Thymus (tissue), 11 donors: ENCODE results near the gene KRT4. TPM values are rescaled to one million over a fixed set of nuclear protein-coding genes. Genes with fewer than 3 reads are reported as not detected.

Experiments
- DNase-seq, 9 donors: peaks; one replicate each; pipeline ENCODE4 v3.0.0-alpha.2; 2013; ENCODE audit warnings: low spot score in 9 of 9, low read depth in 6 of 9, missing footprints in 1 of 9
- H3K27ac ChIP-seq, 2 donors: one replicate each; pipeline ENCODE4 v1.5.1; 2013; ENCODE audit warnings: control low read depth in 1 of 2, low read depth in 1 of 2, low read length in 1 of 2, mild to moderate bottlenecking in 1 of 2, moderate library complexity in 1 of 2
- H3K27me3 ChIP-seq, 2 donors: one replicate each; pipeline ENCODE4 v1.5.1; 2013; ENCODE audit warnings: low read length in 1 of 2; ENCODE audit not compliant: control insufficient read depth in 2 of 2, insufficient read depth in 1 of 2
- H3K36me3 ChIP-seq, 2 donors: one replicate each; pipeline ENCODE4 v1.5.1; 2013; ENCODE audit warnings: low read length in 1 of 2, mild to moderate bottlenecking in 1 of 2, moderate library complexity in 1 of 2; ENCODE audit not compliant: control insufficient read depth in 2 of 2, insufficient read depth in 2 of 2
- H3K4me1 ChIP-seq, 2 donors: one replicate each; pipeline ENCODE4 v1.5.1; 2013; ENCODE audit warnings: low read length in 2 of 2; ENCODE audit not compliant: control insufficient read depth in 2 of 2, insufficient read depth in 2 of 2
- H3K4me3 ChIP-seq, 2 donors: one replicate each; pipeline ENCODE4 v1.5.1; 2013; ENCODE audit warnings: low read length in 2 of 2, control low read depth in 1 of 2, mild to moderate bottlenecking in 1 of 2
- H3K9me3 ChIP-seq, 2 donors: one replicate each; pipeline ENCODE4 v1.5.1; 2013; ENCODE audit warnings: low read length in 1 of 2, mild to moderate bottlenecking in 1 of 2; ENCODE audit not compliant: control insufficient read depth in 2 of 2, insufficient read depth in 1 of 2
- WGBS: extraction: QIAGEN DNeasy Blood & Tissue Kit; methylation state at CpG from one replicate; pipeline ENCODE4 v1.1.7; 2013; 5-methylcytosine and 5-hydroxymethylcytosine counted together
- polyA plus RNA-seq: library from polyadenylated mRNA; stranded (reverse); fragments of 200-250 nt; gene quantifications from one replicate; pipeline ENCODE4 v1.2.3, GENCODE V29; 2013
- total RNA-seq: library from RNA; stranded (reverse); fragments of 120-200 nt; gene quantifications from one replicate; pipeline ENCODE4 v1.2.4, GENCODE V29; 2013
- donor health status: healthy.

KRT4 gene
- total and polyA plus RNA-seq, 2 donors, result 0.66 to 24.8 TPM

DNA sequence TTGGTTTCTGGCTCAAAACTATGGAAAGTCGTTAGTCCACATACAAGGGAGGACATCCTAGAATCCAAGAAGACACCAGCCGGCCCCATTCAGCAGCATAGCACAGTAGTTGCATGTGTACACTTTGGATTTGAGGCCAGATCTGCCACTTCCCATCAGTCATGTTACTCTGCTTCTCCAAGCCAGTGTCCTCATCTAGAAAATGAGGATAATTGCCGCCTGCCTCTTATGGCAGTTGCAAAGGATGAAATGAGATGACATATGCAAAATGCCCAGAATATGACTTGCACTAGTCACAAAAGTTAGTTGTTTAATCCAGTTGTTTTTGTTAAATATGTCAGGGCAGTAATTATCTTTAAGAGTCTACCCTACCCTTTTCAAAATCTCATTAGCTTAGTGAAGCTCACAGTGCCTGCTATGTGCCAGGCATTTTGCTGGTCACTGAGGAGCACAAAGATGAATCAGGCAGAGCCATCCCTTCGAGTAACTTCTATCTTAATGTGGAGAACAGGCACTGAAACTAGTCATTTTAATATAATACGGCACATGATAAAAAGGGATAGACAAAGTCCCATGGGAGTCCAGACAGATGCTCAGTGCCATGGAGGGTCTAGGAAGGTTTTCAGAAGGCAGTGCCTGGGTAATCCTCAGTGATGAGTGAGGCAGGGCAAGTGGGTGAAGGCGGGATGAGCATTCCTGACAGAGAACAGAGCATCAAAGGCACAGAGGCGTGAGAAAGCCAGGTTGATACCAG lies 30.2 kb downstream of the KRT4 start:
- 93% methylated on average over 7 of the region's 7 CpGs for WGBS
- Histone ChIP-seq H3K9me3 (no peaks in the 10 kb centered on the region), H3K4me3 (no peak overlapping the region), H3K36me3 (no peaks in the 10 kb centered on the region), H3K27me3 (peaks cover 0 to 11% of the 10 kb centered on the region in 2 donors), H3K27ac (no peak overlapping the region), H3K4me1 (no peaks in the 10 kb centered on the region)
- no peak for DNase-seq

DNA sequence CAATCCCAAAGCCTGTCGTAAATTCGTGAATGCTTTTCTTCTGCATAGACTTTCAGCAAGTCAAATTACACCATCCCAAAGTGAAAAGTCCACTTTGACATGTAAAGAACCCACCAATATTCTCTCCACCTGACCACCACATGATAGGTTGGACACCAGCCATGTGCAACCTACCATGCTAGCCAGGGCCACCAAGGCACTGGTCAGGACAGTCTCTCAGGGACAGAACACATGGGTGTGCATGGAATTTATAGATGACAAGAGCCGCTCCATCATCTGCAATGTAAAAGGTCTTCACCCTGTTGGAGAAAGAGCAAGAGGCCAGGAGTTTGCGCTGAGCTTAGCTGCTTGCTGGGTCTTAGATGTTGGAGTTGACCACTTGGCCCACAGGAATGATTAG lies 31.4 kb downstream of the KRT4 start:
- Histone ChIP-seq H3K9me3 (no peaks in the 10 kb centered on the region), H3K27me3 (peaks cover 0 to 4% of the 10 kb centered on the region in 2 donors), H3K36me3 (no peaks in the 10 kb centered on the region), H3K4me3 (no peak overlapping the region), H3K27ac (no peak overlapping the region), H3K4me1 (no peaks in the 10 kb centered on the region)
- 96% methylated on average over 4 of the region's 4 CpGs for WGBS
- no peak for DNase-seq

DNA sequence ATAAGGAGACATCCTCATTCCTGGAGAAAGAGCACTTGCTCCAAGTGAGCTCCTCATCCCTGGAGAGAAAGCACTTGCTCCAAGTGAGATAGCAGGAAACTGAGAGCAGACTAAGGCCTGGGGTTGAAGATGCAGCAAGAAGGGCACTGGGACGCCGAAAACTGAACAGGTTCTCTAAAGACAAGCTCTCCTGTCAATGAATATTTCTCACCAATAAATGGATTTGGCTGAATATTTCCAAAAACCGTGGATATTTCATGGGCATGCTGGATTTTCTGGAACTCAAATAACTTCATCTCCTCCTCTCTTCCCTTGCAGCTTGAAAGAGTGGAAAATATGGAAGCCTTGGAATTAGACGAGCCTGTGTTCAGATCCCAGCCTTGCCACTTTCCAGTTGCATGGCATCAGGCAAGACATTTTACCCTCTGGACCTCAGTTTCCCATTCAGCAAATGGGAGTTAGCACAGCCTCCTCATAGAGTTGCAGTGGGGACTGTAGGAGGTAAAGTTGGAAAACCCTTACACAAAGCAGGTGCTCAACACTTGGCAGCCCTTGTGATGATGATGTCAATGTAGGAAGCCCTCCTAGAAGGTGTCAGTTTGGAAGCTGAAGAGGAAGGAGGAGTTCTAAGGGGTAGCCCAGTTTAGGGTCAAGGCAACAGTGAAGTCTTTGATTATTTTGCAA lies 32.4 kb downstream of the KRT4 start:
- H3K4me3 ChIP-seq, result no peak overlapping the region
- peaks cover 0 to 6% of the 10 kb centered on the region in 2 donors for H3K27me3 ChIP-seq
- WGBS, result 89% methylated on average over 4 of the region's 4 CpGs
- no peaks in the 10 kb centered on the region for H3K9me3 ChIP-seq
- H3K36me3 ChIP-seq, result no peaks in the 10 kb centered on the region
- no peak overlapping the region for H3K27ac ChIP-seq
- no peak for DNase-seq
- no peaks in the 10 kb centered on the region for H3K4me1 ChIP-seq

DNA sequence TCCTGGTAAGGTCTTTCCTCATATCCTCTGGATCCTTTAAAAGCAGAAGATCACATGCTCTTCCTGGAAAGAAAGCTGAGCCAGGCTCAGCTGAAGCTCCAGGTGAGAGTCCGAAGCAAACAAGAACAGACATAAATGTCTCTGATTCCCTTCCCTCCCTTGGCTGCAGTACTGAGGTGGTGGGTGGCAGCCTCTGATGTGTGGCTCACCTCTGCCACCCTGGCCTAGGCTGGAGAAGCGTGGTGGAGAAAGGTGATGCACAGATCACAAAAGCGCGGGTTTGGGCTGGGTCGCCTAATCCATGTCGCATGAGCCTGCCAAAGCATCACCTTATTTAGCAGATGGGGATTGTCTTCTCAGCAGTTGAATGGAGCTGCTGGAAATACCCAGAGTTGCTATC lies 34.0 kb downstream of the KRT4 start:
- Histone ChIP-seq H3K9me3 (no peaks in the 10 kb centered on the region), H3K36me3 (no peaks in the 10 kb centered on the region), H3K27ac (no peak overlapping the region), H3K4me3 (no peak overlapping the region), H3K4me1 (no peaks in the 10 kb centered on the region), H3K27me3 (peaks cover 0 to 6% of the 10 kb centered on the region in 2 donors)
- 91% methylated on average over 6 of the region's 6 CpGs for WGBS
- no peak for DNase-seq

DNA sequence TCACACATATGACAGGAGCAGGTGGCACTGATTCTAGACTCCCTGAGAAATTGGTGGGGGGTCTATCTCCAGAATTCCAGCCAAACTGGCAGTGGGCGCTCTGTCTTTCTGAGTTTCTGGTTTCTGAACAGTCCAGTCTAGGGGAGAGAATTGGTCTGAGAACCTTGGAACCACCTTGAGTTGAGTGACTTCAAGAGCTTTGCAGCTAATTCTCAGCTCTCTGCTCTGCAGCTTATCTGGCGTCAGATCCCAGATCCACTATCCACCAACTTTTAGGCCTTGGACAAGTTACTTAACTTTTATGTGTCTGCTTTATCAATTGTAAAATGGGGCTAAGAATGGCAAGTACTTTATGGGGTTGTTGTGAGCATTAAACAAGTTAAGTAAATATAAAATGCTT lies 35.1 kb downstream of the KRT4 start:
- H3K27ac ChIP-seq, result no peak overlapping the region
- no peaks in the 10 kb centered on the region for H3K9me3 ChIP-seq
- H3K27me3 ChIP-seq, result peaks cover 0 to 6% of the 10 kb centered on the region in 2 donors
- no peak overlapping the region for H3K4me3 ChIP-seq
- H3K36me3 ChIP-seq, result no peaks in the 10 kb centered on the region
- DNase-seq, result no peak
- no peaks in the 10 kb centered on the region for H3K4me1 ChIP-seq
- WGBS, result 96% methylated on average over 2 of the region's 2 CpGs

DNA sequence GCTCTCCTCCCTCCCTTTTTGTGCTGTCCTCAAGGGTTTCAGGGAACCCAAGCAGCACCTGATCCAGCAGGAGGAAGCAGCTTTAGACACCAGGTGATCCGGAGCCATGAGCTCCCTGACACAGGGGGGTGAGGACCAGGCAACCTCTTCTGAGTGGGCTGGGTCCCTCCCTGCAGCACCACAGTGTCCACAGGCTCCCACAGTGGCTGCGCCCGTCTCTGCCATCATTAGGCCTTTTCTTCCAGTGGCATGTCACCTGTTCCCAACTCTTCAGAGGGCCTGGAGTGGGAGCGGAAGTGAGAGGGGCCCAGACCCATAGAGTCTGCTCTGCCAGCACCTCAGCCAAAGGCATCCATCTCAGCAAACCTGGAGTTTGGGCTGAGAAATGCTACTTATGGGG lies 36.4 kb downstream of the KRT4 start:
- no peaks in the 10 kb centered on the region for H3K4me1 ChIP-seq
- H3K27me3 ChIP-seq, result peaks cover 0 to 6% of the 10 kb centered on the region in 2 donors
- H3K36me3 ChIP-seq, result no peaks in the 10 kb centered on the region
- DNase-seq, result no peak
- H3K27ac ChIP-seq, result no peak overlapping the region
- H3K9me3 ChIP-seq, result no peaks in the 10 kb centered on the region
- no peak overlapping the region for H3K4me3 ChIP-seq
- WGBS, result 95% methylated on average over 4 of the region's 4 CpGs

DNA sequence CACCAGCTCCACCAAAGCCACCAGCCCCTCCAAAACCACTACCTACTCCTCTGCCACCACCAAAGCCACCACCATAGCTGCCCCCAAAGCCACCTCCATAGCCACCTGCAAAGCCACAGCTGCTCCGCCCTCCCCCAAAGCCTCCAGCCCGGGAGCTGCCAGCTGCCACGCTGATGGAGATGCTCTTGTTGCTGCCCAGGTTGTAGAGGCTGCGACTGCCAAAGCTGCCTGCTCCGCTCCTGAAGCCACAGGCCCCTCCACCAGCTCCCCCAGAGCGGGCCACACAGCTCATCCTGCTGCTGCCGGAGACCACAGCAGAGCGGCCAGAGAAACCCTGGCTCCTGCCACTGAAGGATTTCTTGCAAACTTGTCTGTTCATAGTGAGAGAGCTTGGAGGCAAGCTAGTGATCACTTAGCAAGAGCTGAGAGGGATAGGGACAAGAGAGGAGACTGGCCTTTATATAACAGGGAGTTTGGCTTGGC lies 37.0 kb downstream of the KRT4 start, which contains the start of gene KRT76:
Gene KRT76 (minus strand): TSS at position 433 of the 483 bp plus-strand sequence. CDS start 54 bp downstream, at position 379.
- Histone ChIP-seq H3K27ac (no peak within 1 kb of the TSS), H3K27me3 (peaks cover 0 to 6% of the 10 kb centered on the region in 2 donors), H3K9me3 (no peaks in the 10 kb centered on the region), H3K4me3 (no peak within 1 kb of the TSS), H3K4me1 (no peaks in the 10 kb centered on the region), H3K36me3 (no peaks in the 10 kb centered on the region)
- no peak for DNase-seq
- 87% methylated on average over 8 of the region's 8 CpGs for WGBS

DNA sequence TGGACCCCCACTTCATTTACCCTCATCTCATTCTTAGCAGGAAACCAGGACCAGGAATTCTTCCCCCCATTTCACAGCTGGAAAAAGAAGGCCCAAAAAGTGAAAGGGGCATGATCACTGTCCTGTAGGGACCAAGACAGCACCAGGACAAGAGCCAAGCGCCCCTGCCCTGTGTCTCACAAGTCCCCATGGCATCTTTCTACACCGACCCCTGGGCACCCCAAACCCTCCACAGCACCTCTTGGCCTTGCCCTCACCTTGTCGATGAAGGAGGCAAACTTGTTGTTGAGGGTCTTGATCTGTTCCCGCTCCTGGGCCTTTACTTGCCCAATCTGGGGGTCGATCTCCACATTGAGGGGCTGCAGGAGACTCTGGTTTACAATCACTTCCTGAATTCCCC lies 37.5 kb downstream of the KRT4 start:
- H3K4me1 ChIP-seq, result no peaks in the 10 kb centered on the region
- H3K36me3 ChIP-seq, result no peaks in the 10 kb centered on the region
- peaks cover 0 to 6% of the 10 kb centered on the region in 2 donors for H3K27me3 ChIP-seq
- DNase-seq, result no peak
- WGBS, result 95% methylated on average over 5 of the region's 5 CpGs
- H3K4me3 ChIP-seq, result no peak overlapping the region
- no peaks in the 10 kb centered on the region for H3K9me3 ChIP-seq
- no peak overlapping the region for H3K27ac ChIP-seq

DNA sequence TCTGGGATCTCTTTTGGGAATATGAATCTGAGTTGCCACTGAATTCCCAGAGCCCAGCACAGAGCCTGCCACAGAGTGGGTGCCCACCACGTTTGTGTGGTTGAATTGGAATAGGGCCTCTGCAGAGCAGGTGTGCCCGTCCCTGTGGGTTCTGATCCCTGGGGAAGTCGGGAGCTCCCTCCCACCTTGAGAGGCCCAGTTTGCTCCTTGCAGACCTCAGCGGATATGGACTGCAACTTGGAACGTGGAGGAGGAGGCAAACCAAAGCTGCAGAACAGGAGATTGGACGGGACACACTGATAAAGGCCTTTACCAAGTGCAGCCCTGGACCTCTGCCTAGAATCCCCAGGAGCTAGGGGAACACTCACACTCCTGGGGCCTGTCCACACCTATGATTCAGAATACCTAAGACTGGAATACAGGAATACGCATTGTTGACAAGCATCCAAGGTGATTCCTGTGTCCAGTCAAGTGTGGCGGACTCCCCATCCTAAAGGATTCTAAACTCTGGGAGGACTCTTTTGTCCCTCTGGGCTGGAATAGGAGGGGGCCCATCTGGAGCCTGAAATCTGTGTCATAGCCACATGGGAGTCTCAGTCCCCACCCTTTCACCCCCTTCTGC lies 39.2 kb downstream of the KRT4 start:
- H3K9me3 ChIP-seq, result no peaks in the 10 kb centered on the region
- H3K4me1 ChIP-seq, result no peaks in the 10 kb centered on the region
- peaks cover 0 to 6% of the 10 kb centered on the region in 2 donors for H3K27me3 ChIP-seq
- no peak overlapping the region for H3K4me3 ChIP-seq
- no peak overlapping the region for H3K27ac ChIP-seq
- DNase-seq, result no peak
- WGBS, result 88% methylated on average over 8 of the region's 8 CpGs
- no peaks in the 10 kb centered on the region for H3K36me3 ChIP-seq
